Measurements from ENCODE around the gene FEZF2. TPM values are rescaled to one million over a fixed set of nuclear protein-coding genes. Genes with fewer than 3 reads are reported as not detected.

The FEZF2 gene
- total RNA-seq, 1 donor from 2014 or later = 7.6 TPM

GRCh38 chr3:62403765-62404164 is 30.4 kb upstream of the FEZF2 start:
- no peaks in the 10 kb centered on the region for H3K9me3 Mint-ChIP-seq
- no peak for TF ChIP-seq EZH2 (IDR thresholded peaks at IDR 0.05)
- TF ChIP-seq CTCF (IDR thresholded peaks at IDR 0.05) = no peak
- no peak for TF ChIP-seq EZH2phosphoT487 (IDR thresholded peaks at IDR 0.05)
- Histone ChIP-seq H3F3A (ENCODE audit: low read depth) (no peaks in the 10 kb centered on the region), H2AFZ (replicated peaks) (no peak overlapping the region), H3K9ac (no peak overlapping the region), H3K27ac (no peak overlapping the region), H3K4me3 (no peak overlapping the region), H3K4me1 (no peaks in the 10 kb centered on the region), H3K79me2 (ENCODE audit: low read depth) (no peaks in the 10 kb centered on the region), H4K20me1 (ENCODE audit: low read depth) (peaks cover 28% of the 10 kb centered on the region), H3K36me3 (no peaks in the 10 kb centered on the region), H3K4me2 (no peak overlapping the region), H3K27me3 (peaks cover 100% of the 10 kb centered on the region), H3K9me3 (ENCODE audit: low read depth) (no peaks in the 10 kb centered on the region)
- no peak overlapping the region for H3K4me3 Mint-ChIP-seq
- peaks cover 16% of the 10 kb centered on the region for H3K4me1 Mint-ChIP-seq
- no peaks in the 10 kb centered on the region for H3K36me3 Mint-ChIP-seq
- peaks cover 19% of the 10 kb centered on the region for H3K27me3 Mint-ChIP-seq (ENCODE audit: insufficient read depth, low read depth)
- DNase-seq (ENCODE audit: low spot score) = no peak
- H3K27ac Mint-ChIP-seq = no peak overlapping the region

- Histone ChIP-seq H3F3A (ENCODE audit: low read depth) (no peaks in the 10 kb centered on the region), H3K79me2 (ENCODE audit: low read depth) (no peaks in the 10 kb centered on the region), H3K4me2 (no peak overlapping the region), H3K9me3 (ENCODE audit: low read depth) (no peaks in the 10 kb centered on the region), H2AFZ (replicated peaks) (no peak overlapping the region), H3K9ac (no peak overlapping the region), H3K27me3 (peaks cover 100% of the 10 kb centered on the region), H3K36me3 (no peaks in the 10 kb centered on the region), H3K4me3 (no peak overlapping the region), H4K20me1 (ENCODE audit: low read depth) (peaks cover 4% of the 10 kb centered on the region), H3K4me1 (no peaks in the 10 kb centered on the region), H3K27ac (no peak overlapping the region)
- no peak overlapping the region for H3K27ac Mint-ChIP-seq
- H3K36me3 Mint-ChIP-seq = no peaks in the 10 kb centered on the region
- TF ChIP-seq EZH2phosphoT487 (IDR thresholded peaks at IDR 0.05) (no peak), EZH2 (IDR thresholded peaks at IDR 0.05) (no peak), CTCF (IDR thresholded peaks at IDR 0.05) (no peak)
- no peak for DNase-seq (ENCODE audit: low spot score)
- peaks cover 5% of the 10 kb centered on the region for H3K27me3 Mint-ChIP-seq (ENCODE audit: insufficient read depth, low read depth)
- H3K9me3 Mint-ChIP-seq = peaks cover 3% of the 10 kb centered on the region
- H3K4me1 Mint-ChIP-seq = no peaks in the 10 kb centered on the region
- H3K4me3 Mint-ChIP-seq = no peak overlapping the region
Measured at GRCh38 chr3:62392626-62393292, 19.4 kb upstream of the FEZF2 start.

GRCh38 chr3:62387251-62387650 is 13.9 kb upstream of the FEZF2 start:
- Mint-ChIP-seq H3K4me3 (no peak overlapping the region), H3K4me1 (no peaks in the 10 kb centered on the region), H3K36me3 (no peaks in the 10 kb centered on the region), H3K27ac (no peak overlapping the region), H3K27me3 (ENCODE audit: insufficient read depth, low read depth) (peaks cover 12% of the 10 kb centered on the region), H3K9me3 (peaks cover 3% of the 10 kb centered on the region)
- Histone ChIP-seq H3K36me3 (no peaks in the 10 kb centered on the region), H3K4me2 (no peak overlapping the region), H2AFZ (replicated peaks) (no peak overlapping the region), H3K27ac (no peak overlapping the region), H4K20me1 (ENCODE audit: low read depth) (peaks cover 13% of the 10 kb centered on the region), H3F3A (ENCODE audit: low read depth) (no peaks in the 10 kb centered on the region), H3K4me3 (no peak overlapping the region), H3K79me2 (ENCODE audit: low read depth) (no peaks in the 10 kb centered on the region), H3K9ac (no peak overlapping the region), H3K4me1 (no peaks in the 10 kb centered on the region), H3K27me3 (peaks cover 100% of the 10 kb centered on the region), H3K9me3 (ENCODE audit: low read depth) (no peaks in the 10 kb centered on the region)
- no peak for DNase-seq (ENCODE audit: low spot score)
- TF ChIP-seq EZH2 (IDR thresholded peaks at IDR 0.05) (no peak), CTCF (IDR thresholded peaks at IDR 0.05) (no peak), EZH2phosphoT487 (IDR thresholded peaks at IDR 0.05) (no peak)
